H1 (cell line): Measurements from ENCODE around the gene TMEM39B. TPM values are rescaled to one million over a fixed set of nuclear protein-coding genes. Genes with fewer than 3 reads are reported as not detected.

Experiments used
- CTCF ChIA-PET: fragments of 300-600 bp; sonication (Branson Sonifier 250); formaldehyde crosslinking; loops from one replicate; lab custom pipeline; 2021; ENCODE audit not compliant: partially characterized antibody; lab: Charles Lee
- POLR2A ChIA-PET: fragments of 300-600 bp; sonication (Branson Sonifier 250); formaldehyde crosslinking; loops from one replicate; lab custom pipeline; 2021; ENCODE audit warnings: inconsistent platforms; ENCODE audit not compliant: partially characterized antibody; lab: Charles Lee
- DNase-seq, 2 experiments: peaks; one replicate each; pipeline versions ENCODE4 v3.0.0 to v3.0.0-alpha.2; 2010 to 2022; ENCODE audit warnings: low spot score in 2 of 2, low read depth in 1 of 2, mixed read lengths in 1 of 2
- FAIRE-seq: peaks from 2 replicates; lab custom pipeline; 2011; peaks lifted over from hg19 to GRCh38; lab: Jason Lieb, UNC
- H2AFZ ChIP-seq: 2 replicates; pipeline ENCODE4 v1.8.1; 2012; ENCODE audit warnings: low read length, inconsistent platforms
- H2AK5ac ChIP-seq: 2 replicates; pipeline ENCODE4 v1.6.1; 2013; ENCODE audit warnings: low read depth, low read length
- H2BK120ac ChIP-seq: replicated peaks from 2 replicates; pipeline ENCODE3; 2013; ENCODE audit warnings: low read depth, low read length, inconsistent platforms
- H2BK12ac ChIP-seq: 2 replicates; pipeline ENCODE4 v1.6.1; 2013; ENCODE audit warnings: low read depth, low read length
- H2BK15ac ChIP-seq: 2 replicates; pipeline ENCODE4 v1.6.1; 2013; ENCODE audit warnings: low read length
- H2BK20ac ChIP-seq: 2 replicates; pipeline ENCODE4 v1.6.1; 2013; ENCODE audit warnings: low read length
- H2BK5ac ChIP-seq: 2 replicates; pipeline ENCODE4 v1.6.1; 2013; ENCODE audit warnings: low read depth, low read length
- H3K14ac ChIP-seq: 2 replicates; pipeline ENCODE4 v1.6.1; 2013; ENCODE audit warnings: inconsistent platforms; ENCODE audit not compliant: insufficient read length
- H3K18ac ChIP-seq: 2 replicates; pipeline ENCODE4 v1.6.1; 2013; ENCODE audit warnings: low read length; ENCODE audit errors: extremely low read depth
- H3K23ac ChIP-seq: 2 replicates; pipeline ENCODE4 v1.6.1; 2013; ENCODE audit warnings: inconsistent platforms; ENCODE audit not compliant: insufficient read length
- H3K23me2 ChIP-seq: 2 replicates; pipeline ENCODE4 v1.6.1; 2013; ENCODE audit warnings: low read depth, low read length
- H3K27ac ChIP-seq: 2 replicates; pipeline ENCODE4 v1.6.1; 2011; ENCODE audit warnings: low read depth, low read length, inconsistent platforms
- H3K27me3 ChIP-seq, 4 experiments: replicated peaks in 1 of 4; 1 replicate in 1 of 4; 2 replicates in 3 of 4; pipeline versions ENCODE4 v1.6.1 to v1.8.1; 2011 to 2013; ENCODE audit warnings: low read length in 3 of 4, mild to moderate bottlenecking in 3 of 4, inconsistent platforms in 2 of 4, mixed read lengths in 2 of 4, moderate library complexity in 1 of 4; ENCODE audit not compliant: control insufficient read depth in 3 of 4, insufficient read depth in 3 of 4; ENCODE audit errors: extremely low read depth in 1 of 4
- H3K36me3 ChIP-seq, 4 experiments: 2 replicates each; pipeline versions ENCODE4 v1.6.1 to v1.8.1; 2011 to 2013; ENCODE audit warnings: mild to moderate bottlenecking in 4 of 4, low read length in 3 of 4, moderate library complexity in 2 of 4, control low read depth in 1 of 4, inconsistent platforms in 1 of 4; ENCODE audit not compliant: insufficient read depth in 4 of 4, control insufficient read depth in 2 of 4
- H3K4ac ChIP-seq: replicated peaks from 2 replicates; pipeline ENCODE3; 2013; ENCODE audit warnings: low read length, low read depth, mixed read lengths, inconsistent platforms; ENCODE audit not compliant: insufficient read length
- H3K4me1 ChIP-seq, 4 experiments: replicated peaks in 1 of 4; 1 replicate in 1 of 4; 2 replicates in 3 of 4; pipeline versions ENCODE4 v1.6.1 to v1.8.1; 2011 to 2013; ENCODE audit warnings: low read length in 3 of 4, inconsistent platforms in 2 of 4, mixed read lengths in 1 of 4; ENCODE audit not compliant: insufficient read depth in 4 of 4, control insufficient read depth in 3 of 4
- H3K4me2 ChIP-seq, 2 experiments: 2 replicates each; pipeline versions ENCODE4 v1.6.1 to v1.8.1; 2011 to 2013; ENCODE audit warnings: low read depth in 2 of 2, low read length in 2 of 2, control low read depth in 1 of 2, inconsistent platforms in 1 of 2, mild to moderate bottlenecking in 1 of 2; ENCODE audit not compliant: insufficient read depth in 1 of 2
- H3K4me3 ChIP-seq, 4 experiments: fragments of 200-600, 300-600 bp in 1 of 4; sonication (generic), shearing (Covaris generic), sonication (Bioruptor Twin) in 1 of 4; 2 replicates each; pipeline versions ENCODE4 v1.5.1 to v1.8.1; 2011 to 2016; ENCODE audit warnings: low read length in 4 of 4, low read depth in 3 of 4, control low read depth in 2 of 4, inconsistent platforms in 2 of 4, mild to moderate bottlenecking in 2 of 4, mixed read lengths in 1 of 4, moderate library complexity in 1 of 4; ENCODE audit not compliant: insufficient read depth in 2 of 4; ENCODE audit errors: extremely low read depth in 1 of 4
- H3K56ac ChIP-seq: replicated peaks from 2 replicates; pipeline ENCODE3; 2013; ENCODE audit warnings: low read depth, mild to moderate bottlenecking, mixed read lengths, low read length, inconsistent platforms; ENCODE audit not compliant: insufficient read length
- H3K79me1 ChIP-seq: 2 replicates; pipeline ENCODE4 v1.6.1; 2013; ENCODE audit warnings: low read depth, low read length, control low read depth
- H3K79me2 ChIP-seq, 2 experiments: 2 replicates each; pipeline versions ENCODE4 v1.6.1 to v1.8.1; 2012 to 2013; ENCODE audit warnings: low read length in 2 of 2, mild to moderate bottlenecking in 2 of 2, inconsistent platforms in 1 of 2; ENCODE audit not compliant: insufficient read depth in 2 of 2, control insufficient read depth in 1 of 2
- H3K9ac ChIP-seq, 4 experiments: replicated peaks in 1 of 4; 1 replicate in 1 of 4; 2 replicates in 3 of 4; pipeline versions ENCODE4 v1.6.1 to v1.8.1; 2011 to 2013; ENCODE audit warnings: low read depth in 3 of 4, low read length in 3 of 4, control low read depth in 2 of 4, mild to moderate bottlenecking in 2 of 4, moderate library complexity in 2 of 4, inconsistent platforms in 1 of 4; ENCODE audit errors: extremely low read depth in 1 of 4
- H3K9me3 ChIP-seq, 2 experiments: 2 replicates each; pipeline versions ENCODE4 v1.6.1 to v1.8.1; 2012 to 2013; ENCODE audit warnings: mild to moderate bottlenecking in 2 of 2, moderate library complexity in 2 of 2, control low read depth in 1 of 2, inconsistent platforms in 1 of 2, low read depth in 1 of 2, low read length in 1 of 2, mixed read lengths in 1 of 2; ENCODE audit not compliant: insufficient read depth in 2 of 2
- H4K20me1 ChIP-seq, 2 experiments: replicated peaks in 1 of 2; 2 replicates each; pipeline versions ENCODE3 to v1.8.1; 2011 to 2013; ENCODE audit warnings: inconsistent platforms in 2 of 2, low read length in 2 of 2, mild to moderate bottlenecking in 1 of 2; ENCODE audit not compliant: insufficient read depth in 2 of 2, control insufficient read depth in 1 of 2
- H4K5ac ChIP-seq: 2 replicates; pipeline ENCODE4 v1.6.1; 2013; ENCODE audit warnings: low read length, low read depth, mixed read lengths, inconsistent platforms; ENCODE audit not compliant: insufficient read length
- H4K8ac ChIP-seq: 2 replicates; pipeline ENCODE4 v1.8.0; 2013; ENCODE audit warnings: mild to moderate bottlenecking, moderate library complexity, low read length, inconsistent platforms; ENCODE audit not compliant: insufficient read depth; ENCODE audit errors: extremely low read depth
- H4K91ac ChIP-seq: replicated peaks from 2 replicates; pipeline ENCODE3; 2013; ENCODE audit warnings: low read length, mixed read lengths, inconsistent platforms; ENCODE audit not compliant: insufficient read length
- BACH1 ChIP-seq: IDR thresholded peaks from 2 replicates; pipeline ENCODE4 v1.6.1; 2012; ENCODE audit warnings: low read length, improper control_type of control experiment
- POU5F1 ChIP-seq: IDR thresholded peaks from 2 replicates; pipeline ENCODE4 v1.6.1; 2011; ENCODE audit warnings: low read depth, mild to moderate bottlenecking, low read length, moderate library complexity
- SIN3A ChIP-seq, 2 experiments: IDR thresholded peaks in 1 of 2; conservative IDR thresholded peaks in 1 of 2; 2 replicates each; pipeline ENCODE4 v1.6.1; 2011 to 2012; ENCODE audit warnings: low read length in 2 of 2, improper control_type of control experiment in 1 of 2, low read depth in 1 of 2, mild to moderate bottlenecking in 1 of 2
- SP1 ChIP-seq: IDR thresholded peaks from 2 replicates; pipeline ENCODE4 v1.6.1; 2011; ENCODE audit warnings: low read depth, low read length
- TAF1 ChIP-seq: IDR thresholded peaks from 2 replicates; pipeline ENCODE4 v1.6.1; 2011; ENCODE audit warnings: mild to moderate bottlenecking, low read depth, low read length
- TCF12 ChIP-seq: IDR thresholded peaks from 2 replicates; pipeline ENCODE4 v1.6.1; 2011; ENCODE audit warnings: low read depth, mild to moderate bottlenecking, low read length
- WGBS, 2 experiments: shearing (Covaris generic) in 1 of 2; methylation state at CpG; one replicate each; pipeline versions ENCODE4 v1.1.6 to v1.1.7; 2013 to 2015; ENCODE audit warnings: low lambda C conversion rate in 2 of 2, mixed read lengths in 2 of 2, inconsistent platforms in 1 of 2, low coverage in 1 of 2, missing lambda C conversion rate in 1 of 2; ENCODE audit not compliant: insufficient replicate concordance in 2 of 2, insufficient coverage in 1 of 2, insufficient read length in 1 of 2; ENCODE audit errors: extremely low coverage in 1 of 2, missing lambda C conversion rate in 1 of 2; 5-methylcytosine and 5-hydroxymethylcytosine counted together
- polyA plus RNA-seq, 7 experiments: library from polyadenylated mRNA; depleted of rRNA in 3 of 7; stranded (reverse) in 5 of 7; unstranded in 2 of 7; fragments of >200 nt in 5 of 7; fragments of 200-250 nt in 2 of 7; gene quantifications; 1 replicate in 5 of 7; 2 replicates in 1 of 7; 4 replicates in 1 of 7; pipeline versions ENCODE4 v1.2.1 to v1.2.3, GENCODE V29; 2011 to 2013; ENCODE audit warnings: missing spikeins in 2 of 7, mixed read lengths in 2 of 7
- total RNA-seq: library from RNA; stranded (reverse); fragmentation: NEBNext Ultra II Directional; extraction: Animal tissue kit (Norgen Biotek cat#: 25700); gene quantifications from 2 replicates; pipeline ENCODE4 v1.2.1, GENCODE V29; 2021

Gene TMEM39B
- total and polyA plus RNA-seq, 2 of the 8 experiments (the other 6 are each of a cell fraction or from before 2014, with no cell fraction given): 25.3 to 32.7 TPM

- Histone ChIP-seq H4K8ac (no peak overlapping the region), H4K91ac (no peak overlapping the region), H3K27ac (no peak overlapping the region), H3K23ac (no peak overlapping the region), H2AK5ac (no peak overlapping the region), H3K4ac (no peak overlapping the region), H3K23me2 (no peaks in the 10 kb centered on the region), H3K9me3 (no peaks in the 10 kb centered on the region), H3K4me1 (no peaks in the 10 kb centered on the region), H3K4me2 (no peak overlapping the region), H3K56ac (no peak overlapping the region), H4K20me1 (peaks cover 21 to 24% of the 10 kb centered on the region in 2 experiments), H2BK15ac (no peak overlapping the region), H3K18ac (no peak overlapping the region), H3K79me2 (peaks cover 9 to 86% of the 10 kb centered on the region in 2 experiments), H2AFZ (no peak overlapping the region), H3K9ac (no peak overlapping the region), H2BK5ac (no peak overlapping the region), H3K36me3 (peaks cover 14 to 51% (median 40%) of the 10 kb centered on the region in 4 experiments), H4K5ac (no peak overlapping the region), H3K27me3 (no peaks in the 10 kb centered on the region), H3K14ac (no peak overlapping the region), H2BK12ac (no peak overlapping the region), H2BK120ac (no peak overlapping the region), H3K4me3 (no peak overlapping the region), H3K79me1 (peaks cover 4% of the 10 kb centered on the region), H2BK20ac (no peak overlapping the region)
- POLR2A ChIA-PET: interaction anchor here (0.8 to 2.1 kb wide), 3 partner anchors 8 to 18 kb away, joined by 3 to 6 read pairs (median 4); partner anchors contain the start of gene KHDRBS1
- DNase-seq (no peak), FAIRE-seq (no peak)
- 94% methylated on average over 8 of the region's 8 CpGs; no CpG with 5 or more reads in 1 of the 2 experiments for WGBS, 2 experiments
- CTCF ChIA-PET: no interaction called here
- TF ChIP-seq SIN3A (conservative IDR thresholded peaks at IDR 0.05 in 1 of 2, IDR thresholded peaks at IDR 0.05 in 1 of 2; ENCODE audit: low read depth in 1 of 2, low read length in 2 of 2) (no peak), SP1 (no peak), BACH1 (no peak), POU5F1 (no peak), TAF1 (no peak), TCF12 (no peak)
Observed at GRCh38 chr1:32031578-32032274, 41.0 kb upstream of the TMEM39B start.
